ENCODE data around the gene SULT1A2.
"Not testable (repeated sequence)": the region's sequence is repeated elsewhere in the genome, so short reads cannot be mapped to it uniquely, and the experiment has no call there.

SULT1A2 gene

DNA sequence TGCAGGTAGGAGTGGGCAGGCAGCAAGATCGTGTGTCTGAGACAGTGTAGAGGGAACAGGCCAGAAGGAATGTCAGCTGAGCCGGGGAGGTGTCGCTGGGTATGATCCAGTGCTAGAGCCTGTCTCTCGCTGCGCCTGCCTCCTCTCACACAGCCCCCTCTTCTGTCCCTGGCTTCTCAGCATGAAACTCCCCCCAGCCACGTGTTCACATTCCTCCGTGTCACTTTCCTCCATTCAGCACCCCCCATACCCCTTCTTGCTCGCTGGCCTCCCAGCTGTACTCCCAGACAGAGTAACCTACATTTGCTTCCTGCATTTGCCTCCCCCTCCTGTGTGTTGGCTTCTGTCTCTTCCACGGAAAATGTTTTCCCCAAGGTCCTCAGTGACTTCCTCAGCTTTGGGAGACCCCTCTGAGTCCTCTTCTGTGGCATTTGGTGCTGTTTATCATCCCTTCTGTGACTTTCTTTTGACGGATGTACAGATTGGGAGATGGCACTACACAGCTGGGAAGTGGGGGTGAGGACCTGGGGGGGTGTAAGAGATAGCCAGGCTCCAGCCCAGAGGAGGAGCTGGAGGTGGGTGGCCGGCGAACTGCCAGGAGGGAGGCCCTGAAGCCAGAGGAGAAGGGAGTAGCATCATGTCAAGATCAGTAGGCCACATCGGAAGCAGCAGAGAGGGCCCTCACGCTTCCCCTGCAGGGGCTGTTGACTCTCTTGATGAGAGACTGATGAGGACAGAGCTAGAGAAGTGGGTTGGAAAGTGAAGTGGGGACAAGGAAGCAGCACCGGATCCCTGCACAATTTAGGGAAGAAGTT, 23.9 kb downstream of the SULT1A2 start:
- Histone ChIP-seq H3K4me2 (peak overlapping the region; percentile 24 to 78 (median 51); a peak in 21 of 22 replicates), H3K4me1 (peaks cover 12 to 32% (median 22%) of the 10 kb centered on the region in 10 experiments), H3K9me3 (replicated peaks in 1 of 11) (peaks cover 0 to 7% (median under 1%) of the 10 kb centered on the region in 11 experiments; a peak in 8 of 22 replicates), H3K36me3 (peaks cover 5 to 45% (median 16%) of the 10 kb centered on the region in 11 experiments; a peak in 16 of 22 replicates), H3K27ac (peak overlapping the region in 6 of 11 experiments; percentile 12 to 38 (median 32); a peak in 7 of 22 replicates), H4K20me1 (peaks cover 18 to 80% (median 43%) of the 10 kb centered on the region in 11 experiments; a peak in 19 of 22 replicates), H3K27me3 (no peaks in the 10 kb centered on the region), H3K4me3 (no peak overlapping the region), H3K9ac (peak overlapping the region in 4 of 11 experiments; percentile 7 to 42 (median 18); a peak in 3 of 22 replicates)
- no peak for TF ChIP-seq Cebpa-rat (IDR thresholded peaks at IDR 0.05)

DNA sequence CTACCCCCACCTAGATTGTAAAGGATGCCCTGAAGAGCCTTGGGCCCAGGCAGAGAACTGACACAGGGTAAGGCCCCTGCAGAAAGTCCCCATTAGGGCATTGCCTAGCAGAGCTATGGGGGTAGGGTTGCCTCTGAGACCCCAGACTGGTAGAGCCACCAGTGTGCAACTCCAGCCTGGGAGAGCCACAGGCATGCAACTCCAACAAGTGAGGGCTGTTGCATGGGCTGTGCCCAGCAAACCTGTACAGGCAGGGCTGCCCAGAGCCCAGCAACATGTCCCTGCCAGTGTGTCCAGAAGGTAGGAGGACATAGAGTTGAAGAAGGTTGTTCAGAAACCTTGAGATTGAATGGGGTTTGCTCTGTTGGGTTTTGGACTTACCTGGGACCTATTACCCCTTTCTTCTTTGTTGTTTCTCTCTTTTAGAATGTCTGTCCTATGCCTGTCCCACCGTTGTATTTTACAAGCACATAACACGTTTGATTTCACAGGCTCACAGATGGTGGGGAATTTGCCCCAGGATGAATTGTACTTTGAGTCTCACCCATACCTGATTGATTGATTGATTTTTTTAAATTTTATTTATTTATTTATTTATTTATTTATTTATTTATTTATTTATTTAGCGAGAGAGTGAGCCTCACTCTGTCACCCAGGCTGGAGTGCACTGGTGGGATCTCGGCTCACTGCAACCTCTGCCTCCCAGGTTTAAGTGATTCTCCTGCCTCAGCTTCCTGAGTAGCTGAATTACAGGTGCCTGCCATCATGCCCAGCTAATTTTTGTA, 26.7 kb downstream of the SULT1A2 start:
- Histone ChIP-seq H4K20me1 (peaks cover 18 to 64% (median 42%) of the 10 kb centered on the region in 11 experiments; a peak in 19 of 22 replicates), H3K36me3 (peaks cover 18 to 64% (median 40%) of the 10 kb centered on the region in 11 experiments), H3K4me2 (no peak overlapping the region), H3K27ac (no peak overlapping the region), H3K9me3 (replicated peaks in 1 of 11) (peaks cover 23 to 34% (median 27%) of the 10 kb centered on the region in 11 experiments), H3K27me3 (no peaks in the 10 kb centered on the region), H3K9ac (no peak overlapping the region), H3K4me1 (peaks cover 12 to 32% (median 22%) of the 10 kb centered on the region in 10 experiments), H3K4me3 (no peak overlapping the region)
- no peak for TF ChIP-seq Cebpa-rat (IDR thresholded peaks at IDR 0.05)

DNA sequence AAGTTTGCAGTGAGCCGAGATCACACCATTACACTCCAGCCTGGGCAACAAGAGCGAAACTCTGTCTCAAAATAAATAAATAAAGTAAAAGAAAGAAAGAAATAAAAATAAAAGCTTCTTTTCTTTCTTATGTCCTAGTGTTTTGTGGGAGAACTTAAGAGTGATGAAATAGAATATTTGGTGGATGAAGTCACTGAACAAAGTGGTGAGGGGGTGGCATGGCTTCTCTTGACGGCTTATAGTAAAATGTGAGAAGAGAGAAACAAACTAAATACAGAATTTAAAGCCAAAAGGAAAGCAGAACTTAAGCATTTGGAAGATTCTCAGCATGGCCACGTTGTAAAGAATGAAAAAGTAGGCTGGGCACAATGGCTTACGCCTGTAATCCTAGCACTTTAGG, 27.8 kb downstream of the SULT1A2 start:
- Histone ChIP-seq H3K4me1 (peaks cover 12 to 26% (median 20%) of the 10 kb centered on the region in 10 experiments), H3K9ac (no peak overlapping the region), H4K20me1 (peaks cover 12 to 60% (median 31%) of the 10 kb centered on the region in 11 experiments; a peak in 18 of 22 replicates), H3K27me3 (no peaks in the 10 kb centered on the region), H3K9me3 (replicated peaks in 1 of 11) (peaks cover 23 to 39% (median 31%) of the 10 kb centered on the region in 11 experiments), H3K4me2 (no peak overlapping the region), H3K27ac (no peak overlapping the region), H3K4me3 (no peak overlapping the region), H3K36me3 (peaks cover 22 to 57% (median 42%) of the 10 kb centered on the region in 11 experiments)
- no peak for TF ChIP-seq Cebpa-rat (IDR thresholded peaks at IDR 0.05)

DNA sequence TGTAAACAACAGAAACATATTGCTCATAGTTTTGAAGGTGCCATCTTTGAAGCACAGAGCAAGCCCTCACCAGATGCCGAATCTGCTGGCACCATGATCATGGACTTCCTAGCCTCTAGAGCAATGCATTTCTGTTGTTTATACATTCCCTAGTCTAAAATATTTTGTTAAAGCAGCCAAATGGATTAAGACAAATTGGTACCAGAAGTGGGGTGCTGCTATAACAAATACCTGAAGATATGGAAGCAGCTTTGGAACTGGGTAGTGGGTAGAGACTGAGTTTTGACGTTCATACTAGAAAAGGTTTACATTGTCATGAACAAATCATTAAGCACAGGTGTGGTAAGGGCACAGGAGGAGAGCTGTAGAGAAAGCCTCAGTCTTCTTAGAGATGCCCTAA, 29.6 kb downstream of the SULT1A2 start:
- H4K20me1 ChIP-seq = peaks cover 4 to 58% (median 18%) of the 10 kb centered on the region in 11 experiments; a peak in 15 of 22 replicates
- H3K9me3 ChIP-seq (replicated peaks in 1 of 11) = peaks cover 23 to 39% (median 31%) of the 10 kb centered on the region in 11 experiments
- no peak overlapping the region for H3K4me2 ChIP-seq
- H3K36me3 ChIP-seq = peaks cover 22 to 59% (median 41%) of the 10 kb centered on the region in 11 experiments
- no peak overlapping the region for H3K9ac ChIP-seq
- H3K4me1 ChIP-seq = peaks cover 2 to 10% (median 5%) of the 10 kb centered on the region in 10 experiments; a peak in 19 of 20 replicates
- no peak overlapping the region for H3K4me3 ChIP-seq
- H3K27ac ChIP-seq = no peak overlapping the region
- no peaks in the 10 kb centered on the region for H3K27me3 ChIP-seq
- TF ChIP-seq Cebpa-rat (IDR thresholded peaks at IDR 0.05) = no peak

DNA sequence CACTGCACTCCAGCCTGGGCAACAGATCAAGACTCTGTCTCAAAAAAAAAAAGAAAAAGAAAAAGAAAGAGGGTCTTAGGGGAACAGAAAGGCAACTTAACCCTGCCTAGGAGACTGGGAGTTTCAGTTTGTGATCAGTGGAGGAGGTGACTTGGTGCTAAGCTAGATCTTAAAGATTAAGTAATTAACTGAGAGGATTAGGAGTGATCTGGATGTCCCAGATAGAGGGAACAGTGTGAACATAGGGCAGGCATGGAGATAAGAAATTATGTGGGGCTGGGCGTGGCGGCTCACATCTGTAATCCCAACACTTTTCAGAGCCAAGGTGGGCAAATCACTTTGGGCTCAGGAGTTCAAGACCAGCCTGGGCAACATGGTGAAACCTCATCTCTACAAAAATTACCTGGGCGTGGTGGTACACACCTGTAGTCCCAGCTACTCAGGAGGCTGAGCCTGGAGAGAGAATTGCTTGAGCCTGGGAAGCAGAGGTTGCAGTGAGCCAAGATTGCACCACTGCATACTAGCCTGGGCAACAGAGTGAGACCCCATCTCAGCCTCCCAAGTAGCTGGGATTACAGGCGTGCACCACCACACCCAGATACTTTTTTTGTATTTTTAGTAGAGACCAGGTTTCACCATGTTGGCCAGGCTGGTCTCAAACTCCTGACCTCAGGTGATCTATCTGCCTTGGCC, 30.5 kb downstream of the SULT1A2 start:
- not testable (repeated sequence) for H3K4me3 ChIP-seq, H3K4me2 ChIP-seq, H3K4me1 ChIP-seq, H3K27ac ChIP-seq, H3K27me3 ChIP-seq, H3K9ac ChIP-seq
- peaks cover 23 to 39% (median 31%) of the 10 kb centered on the region in 11 experiments for H3K9me3 ChIP-seq (replicated peaks in 1 of 11)
- H3K36me3 ChIP-seq = peaks cover 22 to 68% (median 41%) of the 10 kb centered on the region in 11 experiments
- H4K20me1 ChIP-seq = peaks cover 6 to 58% (median 18%) of the 10 kb centered on the region in 11 experiments; a peak in 13 of 22 replicates

DNA sequence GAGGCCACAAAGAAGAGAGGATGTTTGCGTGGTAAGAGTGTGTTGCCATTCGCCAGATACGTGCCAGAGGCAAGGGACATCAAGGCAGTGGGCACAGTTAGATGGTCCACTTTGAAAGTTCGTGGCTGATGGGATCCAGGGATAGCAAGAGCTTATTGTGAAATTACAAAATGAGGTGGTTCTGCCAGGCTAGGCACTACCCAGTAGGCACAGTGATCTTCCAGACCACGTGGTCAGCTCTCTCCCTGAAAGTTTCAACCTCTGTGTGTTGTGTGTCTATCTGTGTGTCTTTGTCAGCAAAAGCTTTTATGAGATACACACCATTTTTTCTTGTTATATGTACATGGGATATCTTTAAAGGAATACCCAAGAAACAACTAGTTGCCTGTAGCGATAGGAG, 33.6 kb downstream of the SULT1A2 start:
- no peak overlapping the region for H3K9ac ChIP-seq
- H3K4me3 ChIP-seq = no peak overlapping the region
- no peak overlapping the region for H3K27ac ChIP-seq
- H3K36me3 ChIP-seq = peaks cover 39 to 68% (median 52%) of the 10 kb centered on the region in 11 experiments
- TF ChIP-seq Cebpa-rat (IDR thresholded peaks at IDR 0.05) = no peak
- H3K4me2 ChIP-seq = no peak overlapping the region
- H3K4me1 ChIP-seq = peaks cover 0 to 7% (median 2%) of the 10 kb centered on the region in 10 experiments; a peak in 4 of 20 replicates
- peaks cover 31 to 53% (median 48%) of the 10 kb centered on the region in 11 experiments for H3K9me3 ChIP-seq (replicated peaks in 1 of 11)
- H4K20me1 ChIP-seq = peaks cover 0 to 37% (median 16%) of the 10 kb centered on the region in 11 experiments; a peak in 10 of 22 replicates
- H3K27me3 ChIP-seq = no peaks in the 10 kb centered on the region

DNA sequence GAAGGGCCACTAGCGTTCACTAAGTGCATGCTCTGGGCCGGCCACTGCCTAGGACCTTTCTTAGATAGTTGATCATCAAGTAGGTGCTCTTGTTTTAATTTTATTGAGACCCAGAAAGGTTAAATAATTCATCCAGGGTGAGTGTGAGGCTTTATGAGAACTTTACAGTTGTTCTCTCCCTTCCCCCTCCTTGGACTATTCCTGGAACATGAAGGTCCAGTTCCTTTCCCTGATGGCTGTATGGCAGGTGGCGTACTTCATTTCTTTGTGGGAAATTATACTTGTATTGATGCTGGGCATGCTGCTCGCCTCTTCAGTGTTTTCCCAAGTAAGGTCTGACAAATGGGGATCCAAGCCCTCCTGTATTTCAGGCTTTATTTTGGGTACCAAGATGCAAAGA, 34.7 kb downstream of the SULT1A2 start:
- Histone ChIP-seq H3K9me3 (replicated peaks in 1 of 11) (peaks cover 24 to 47% (median 40%) of the 10 kb centered on the region in 11 experiments), H3K9ac (no peak overlapping the region), H4K20me1 (peaks cover 0 to 41% (median 21%) of the 10 kb centered on the region in 11 experiments; a peak in 11 of 22 replicates), H3K27me3 (no peaks in the 10 kb centered on the region), H3K4me1 (peaks cover 0 to 7% (median 3%) of the 10 kb centered on the region in 10 experiments; a peak in 8 of 20 replicates), H3K4me3 (no peak overlapping the region), H3K27ac (no peak overlapping the region; a peak in 1 of 22 replicates), H3K4me2 (no peak overlapping the region), H3K36me3 (peaks cover 44 to 68% (median 56%) of the 10 kb centered on the region in 11 experiments)
- no peak for TF ChIP-seq Cebpa-rat (IDR thresholded peaks at IDR 0.05)

DNA sequence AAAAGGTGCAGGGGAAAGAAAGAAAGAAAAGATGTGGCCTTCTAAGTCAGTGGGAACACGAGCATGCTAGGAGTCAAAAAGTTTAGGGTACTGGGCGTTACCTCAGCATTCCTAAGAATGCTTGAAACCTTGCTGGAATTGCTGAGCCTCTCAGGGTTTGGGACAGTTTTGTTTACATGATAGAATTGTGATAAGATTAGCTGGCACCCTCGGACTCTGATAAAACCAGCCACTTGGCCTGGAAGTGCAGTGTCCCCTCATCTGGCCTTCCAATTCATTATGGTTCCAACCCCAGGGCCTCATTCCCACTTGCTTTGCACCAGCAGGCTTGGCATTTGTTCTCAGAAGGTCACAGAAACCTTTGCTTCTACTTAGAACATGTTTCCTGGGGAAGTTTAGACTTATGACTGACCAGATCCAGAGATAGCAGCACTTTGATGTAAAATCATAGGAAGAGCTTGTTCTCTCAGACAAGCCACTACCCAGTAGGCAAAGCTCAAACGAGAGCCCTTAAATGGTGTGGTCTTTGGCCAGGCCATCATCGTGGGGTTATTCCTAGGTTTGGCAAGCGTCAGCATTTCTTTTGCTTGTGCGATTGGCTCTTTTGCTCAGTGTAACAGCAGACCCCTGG, 35.2 kb downstream of the SULT1A2 start:
- Histone ChIP-seq H3K36me3 (peaks cover 39 to 68% (median 55%) of the 10 kb centered on the region in 11 experiments), H3K4me3 (no peak overlapping the region), H3K27me3 (no peaks in the 10 kb centered on the region), H3K4me2 (no peak overlapping the region), H3K4me1 (peaks cover 0 to 12% (median 6%) of the 10 kb centered on the region in 10 experiments; a peak in 14 of 20 replicates), H3K27ac (no peak overlapping the region), H3K9me3 (replicated peaks in 1 of 11) (peaks cover 18 to 42% (median 35%) of the 10 kb centered on the region in 11 experiments), H4K20me1 (peaks cover 0 to 46% (median 25%) of the 10 kb centered on the region in 11 experiments; a peak in 11 of 22 replicates), H3K9ac (no peak overlapping the region)
- no peak for TF ChIP-seq Cebpa-rat (IDR thresholded peaks at IDR 0.05)
